Progenitor cell of endocrine pancreas (in vitro differentiated cells): ENCODE measurements around the gene MEOX2. TPM values are rescaled to one million over a fixed set of nuclear protein-coding genes. Genes with fewer than 3 reads are reported as not detected.
A peak's percentile ranks its signal among the peaks of the same experiment; 100 is the strongest.

Source experiments
- DNase-seq: peaks from one replicate; pipeline ENCODE4 v3.0.0; 2021; ENCODE audit warnings: low spot score; ENCODE audit not compliant: unreplicated experiment
- H3K27ac Mint-ChIP-seq: 2 replicates; pipeline ENCODE4 v1.8.0; 2021; ENCODE audit warnings: mild to moderate bottlenecking, moderate library complexity, mixed read lengths
- H3K27me3 Mint-ChIP-seq: 2 replicates; pipeline ENCODE4 v1.8.0; 2021; ENCODE audit warnings: mixed read lengths
- H3K36me3 Mint-ChIP-seq: 2 replicates; pipeline ENCODE4 v1.8.0; 2022; ENCODE audit warnings: mixed read lengths; ENCODE audit not compliant: insufficient read depth
- H3K4me1 Mint-ChIP-seq: 2 replicates; pipeline ENCODE4 v1.8.0; 2021; ENCODE audit warnings: low read depth, mixed read lengths
- H3K4me3 Mint-ChIP-seq: 2 replicates; pipeline ENCODE4 v1.8.0; 2021; ENCODE audit warnings: low read depth, mild to moderate bottlenecking, moderate library complexity, mixed read lengths
- H3K9me3 Mint-ChIP-seq: 2 replicates; pipeline ENCODE4 v1.8.0; 2021; ENCODE audit warnings: low read depth, mixed read lengths
- CTCF ChIP-seq: fragments of 200-600 bp; sonication (generic); IDR thresholded peaks from one replicate; pipeline ENCODE4 v1.5.0; 2021; ENCODE audit warnings: antibody characterized with exemption, mild to moderate bottlenecking; ENCODE audit not compliant: unreplicated experiment
- long read RNA-seq: library from polyadenylated mRNA; unstranded; transcript quantifications from one replicate; pipeline ENCODE4 v2.0.0, GENCODE V29; 2020
- total RNA-seq: library from RNA; stranded (reverse); gene quantifications from 2 replicates; pipeline ENCODE4 v1.2.1, GENCODE V29; 2021

Gene MEOX2
- 0.20 TPM in 1 of 2 replicates, not detected in the other for total RNA-seq
- long read RNA-seq = 0 reads

DNA sequence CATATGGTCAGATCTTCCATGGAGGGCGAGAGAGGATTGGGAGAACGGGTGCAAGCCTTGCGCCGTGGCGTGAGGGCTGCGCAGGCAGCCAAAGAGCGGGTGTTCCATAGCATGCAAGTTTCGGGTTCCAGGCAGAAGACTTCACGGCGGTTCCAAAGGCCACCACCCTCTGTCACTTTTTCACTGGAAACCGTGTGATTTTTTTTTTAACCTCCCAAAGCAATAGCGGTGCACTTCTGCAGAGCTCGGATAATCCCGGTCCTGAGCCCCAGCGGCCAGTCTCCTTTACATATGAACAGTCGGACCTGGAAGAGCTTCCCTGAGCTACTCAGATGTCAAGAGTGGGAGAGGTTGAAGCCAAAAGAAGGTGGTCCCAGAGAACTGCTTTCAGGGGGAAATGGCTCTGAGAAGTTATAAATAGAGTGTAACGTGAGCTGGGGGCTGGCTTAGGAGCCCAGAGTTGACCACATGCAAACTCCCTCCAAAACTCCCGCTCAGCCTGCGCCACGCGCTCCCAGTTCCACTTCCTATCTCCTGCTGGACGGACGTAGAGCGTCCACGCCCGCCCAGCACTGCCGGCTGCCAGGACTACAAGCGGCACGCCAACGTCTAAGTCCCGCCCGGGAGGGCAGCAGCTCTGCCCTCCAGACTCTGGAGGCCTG is at the start of gene MEOX2:
Gene MEOX2, minus strand, starts transcription at position 389 of the 662 bp plus-strand sequence. Its CDS starts 281 bp downstream, at position 108.
- no peaks in the 10 kb centered on the region for H3K9me3 Mint-ChIP-seq
- H3K27me3 Mint-ChIP-seq = peaks cover 85% of the 10 kb centered on the region
- H3K4me1 Mint-ChIP-seq = peaks cover 19% of the 10 kb centered on the region
- no peak within 1 kb of the TSS for H3K27ac Mint-ChIP-seq
- TF ChIP-seq CTCF = no peak
- no peaks in the 10 kb centered on the region for H3K36me3 Mint-ChIP-seq
- no peak for DNase-seq
- H3K4me3 Mint-ChIP-seq = peak within 1 kb of the TSS; percentile 56

GRCh38 chr7:15729746-15730145 is 43.3 kb upstream of the MEOX2 start:
- no peak for TF ChIP-seq CTCF
- H3K36me3 Mint-ChIP-seq = no peaks in the 10 kb centered on the region
- H3K27me3 Mint-ChIP-seq = no peaks in the 10 kb centered on the region
- no peak overlapping the region for H3K27ac Mint-ChIP-seq
- no peak for DNase-seq
- no peak overlapping the region for H3K4me3 Mint-ChIP-seq
- H3K9me3 Mint-ChIP-seq = no peaks in the 10 kb centered on the region
- H3K4me1 Mint-ChIP-seq = peaks cover 4% of the 10 kb centered on the region

DNA sequence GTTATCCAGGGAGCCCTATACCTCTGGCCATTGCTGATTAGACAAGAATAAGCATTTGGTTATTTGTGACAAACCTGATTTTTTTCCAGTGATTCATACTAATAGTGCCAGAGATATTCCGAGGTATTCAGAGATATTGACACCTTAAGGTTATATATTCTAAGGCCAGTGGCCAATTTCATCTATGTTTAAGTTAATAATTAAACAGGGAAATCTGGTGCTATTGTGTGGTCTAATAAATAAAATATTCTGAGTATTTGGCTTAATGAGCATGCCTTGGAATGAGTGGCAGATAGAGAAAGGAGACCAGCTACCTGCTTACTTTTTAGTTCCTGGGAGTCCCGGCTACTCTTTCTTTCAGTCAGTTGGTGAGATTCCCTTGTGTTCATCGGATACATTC is 38.6 kb upstream of the MEOX2 start:
- no peaks in the 10 kb centered on the region for H3K9me3 Mint-ChIP-seq
- H3K27ac Mint-ChIP-seq = no peak overlapping the region
- no peak for DNase-seq
- TF ChIP-seq CTCF = no peak
- no peaks in the 10 kb centered on the region for H3K27me3 Mint-ChIP-seq
- peaks cover 6% of the 10 kb centered on the region for H3K4me1 Mint-ChIP-seq
- no peaks in the 10 kb centered on the region for H3K36me3 Mint-ChIP-seq
- H3K4me3 Mint-ChIP-seq = no peak overlapping the region

- no peak for TF ChIP-seq CTCF
- Mint-ChIP-seq H3K36me3 (no peaks in the 10 kb centered on the region), H3K4me3 (no peak overlapping the region), H3K9me3 (no peaks in the 10 kb centered on the region), H3K27me3 (no peaks in the 10 kb centered on the region), H3K27ac (no peak overlapping the region), H3K4me1 (peaks cover 6% of the 10 kb centered on the region)
- no peak for DNase-seq
Measured at GRCh38 chr7:15723841-15724240, 37.4 kb upstream of the MEOX2 start.

DNA sequence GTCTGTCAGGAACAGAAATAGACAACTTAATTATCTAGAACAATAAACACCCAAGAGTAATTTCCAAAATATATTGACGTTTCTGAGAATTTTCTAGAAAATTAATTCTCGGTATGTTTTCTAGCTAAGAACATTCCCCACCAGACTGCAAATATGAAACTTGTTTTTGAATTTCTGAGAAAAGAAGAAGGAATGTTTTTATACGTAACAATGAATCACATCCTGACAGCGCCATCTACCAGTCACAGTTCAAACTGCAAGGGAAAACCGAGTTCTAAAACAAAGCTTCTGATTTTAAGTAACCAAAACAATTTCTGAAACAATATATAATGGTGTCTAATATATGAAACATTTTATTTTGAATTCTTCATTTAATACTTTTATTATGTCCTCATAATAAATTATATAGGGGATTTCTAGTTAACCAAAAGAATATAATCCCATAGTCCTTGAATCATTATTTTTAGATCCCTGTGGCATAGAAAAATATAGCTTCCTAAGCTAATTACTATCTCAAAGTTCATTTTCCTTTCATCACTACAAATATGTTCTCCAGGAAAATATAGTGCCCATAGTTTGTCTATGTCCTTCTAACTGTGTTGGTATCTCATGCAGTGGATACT is 34.5 kb upstream of the MEOX2 start:
- Mint-ChIP-seq H3K36me3 (no peaks in the 10 kb centered on the region), H3K4me3 (no peak overlapping the region), H3K27ac (no peak overlapping the region), H3K9me3 (no peaks in the 10 kb centered on the region), H3K4me1 (peaks cover 6% of the 10 kb centered on the region), H3K27me3 (no peaks in the 10 kb centered on the region)
- peak; percentile 81 for TF ChIP-seq CTCF
- DNase-seq = no peak
